SK-N-SH treated with all-trans-retinoic acid at 6 μM for 48 hours (cell line): ENCODE data around the gene TAOK2.

Experiments
- ARNTL ChIP-seq: fragments of 450-650 bp; formaldehyde crosslinking; IDR thresholded peaks from 2 replicates; pipeline ENCODE4 v1.5.0; 2020; ENCODE audit warnings: low read depth, mild to moderate bottlenecking, moderate library complexity, borderline replicate concordance
- BACH2 ChIP-seq: fragments of 250-450 bp; sonication (Bioruptor Pico); IDR thresholded peaks from 2 replicates; pipeline ENCODE4 v1.9.0; 2021; ENCODE audit warnings: mild to moderate bottlenecking, borderline replicate concordance
- CSDC2 ChIP-seq: fragments of 250-450 bp; sonication (Bioruptor Pico); IDR thresholded peaks from 2 replicates; pipeline ENCODE4 v1.5.0; 2020; ENCODE audit warnings: mild to moderate bottlenecking, moderate library complexity
- ISL1 ChIP-seq: fragments of 250-450 bp; sonication (Bioruptor Pico); IDR thresholded peaks from 2 replicates; pipeline ENCODE4 v2.1.2; 2022; ENCODE audit warnings: mild to moderate bottlenecking, moderate library complexity
- PPARA ChIP-seq: fragments of 250-450 bp; sonication (Bioruptor Pico); IDR thresholded peaks from 2 replicates; pipeline ENCODE4 v1.5.0; 2020; ENCODE audit warnings: mild to moderate bottlenecking, borderline replicate concordance
- RARB ChIP-seq: fragments of 250-450 bp; sonication (Bioruptor Pico); IDR thresholded peaks from 2 replicates; pipeline ENCODE4 v1.8.0; 2021; ENCODE audit warnings: mild to moderate bottlenecking, moderate library complexity
- TCF4 ChIP-seq: fragments of 250-450 bp; sonication (Bioruptor Pico); IDR thresholded peaks from 2 replicates; pipeline ENCODE4 v1.8.0; 2021; ENCODE audit warnings: mild to moderate bottlenecking, moderate library complexity, borderline replicate concordance
- ZFP30 ChIP-seq: fragments of 450-650 bp; formaldehyde crosslinking; IDR thresholded peaks from 2 replicates; pipeline ENCODE4 v1.5.0; 2022; ENCODE audit warnings: mild to moderate bottlenecking, moderate library complexity
- ZNF565 ChIP-seq: fragments of 450-650 bp; formaldehyde crosslinking; conservative IDR thresholded peaks from 2 replicates; pipeline ENCODE4 v1.5.0; 2020; ENCODE audit warnings: low read depth, mild to moderate bottlenecking, moderate library complexity
- ZNF70 ChIP-seq: fragments of 450-650 bp; formaldehyde crosslinking; IDR thresholded peaks from 2 replicates; pipeline ENCODE4 v1.5.0; 2020; ENCODE audit warnings: mild to moderate bottlenecking, moderate library complexity
- TF ChIP-seq, protein P1 (sequence below): fragments of 250-450 bp; sonication (Bioruptor Pico); IDR thresholded peaks from 2 replicates; pipeline ENCODE4 v1.8.0; 2020; ENCODE audit warnings: mild to moderate bottlenecking, moderate library complexity, borderline replicate concordance
- TF ChIP-seq, protein P2 (sequence below): fragments of 250-450 bp; sonication (Bioruptor Pico); IDR thresholded peaks from 2 replicates; pipeline ENCODE4 v1.5.0; 2020; ENCODE audit warnings: mild to moderate bottlenecking, moderate library complexity
- TF ChIP-seq, protein P3 (sequence below): fragments of 250-450 bp; sonication (Bioruptor Pico); IDR thresholded peaks from 2 replicates; pipeline ENCODE4 v1.8.0; 2021; ENCODE audit warnings: low read depth, mild to moderate bottlenecking, moderate library complexity, borderline replicate concordance

DNA sequence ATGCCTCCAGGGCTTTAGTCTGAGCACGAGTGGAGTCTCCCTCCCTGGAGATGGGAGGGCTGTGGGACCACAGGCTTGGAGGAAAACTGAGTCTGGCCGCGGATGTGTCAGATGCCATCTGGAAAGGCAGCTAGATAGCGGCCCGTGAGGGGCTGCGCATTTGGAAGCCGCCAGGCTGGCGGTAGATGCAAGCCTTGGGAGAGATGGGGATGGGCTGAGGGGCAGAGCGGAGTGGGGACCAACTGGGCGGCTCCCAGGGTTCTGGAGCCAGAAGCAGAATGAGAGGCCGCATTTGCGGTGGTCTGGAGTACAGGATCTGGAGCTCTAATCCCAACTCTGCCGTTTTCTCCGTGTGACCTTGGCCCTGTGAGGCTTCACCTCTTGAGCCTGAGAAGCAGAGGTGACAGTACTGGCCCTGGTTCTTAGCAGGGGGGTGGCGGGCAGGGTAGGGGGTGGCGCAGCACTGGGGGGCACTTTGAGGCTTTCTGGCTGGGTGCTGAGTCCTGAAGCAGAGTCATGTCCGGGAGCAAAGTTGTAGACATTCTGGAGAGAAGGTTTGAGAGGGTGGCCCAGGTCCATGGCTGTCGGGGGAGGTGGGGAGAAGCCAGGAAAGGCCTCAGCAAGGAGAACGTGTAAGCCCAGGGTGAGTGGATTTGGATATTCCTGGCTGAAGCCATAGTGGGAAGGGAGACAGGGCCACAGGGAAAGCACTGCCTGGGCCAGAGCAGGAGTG is 29.1 kb downstream of the TAOK2 start:
- TF ChIP-seq ZNF70 (CRISPR knock-in tag) (no peak), CSDC2 (CRISPR knock-in tag) (no peak), ARNTL (no peak), ZFP30 (CRISPR knock-in tag) (no peak), PPARA (CRISPR knock-in tag) (no peak), BACH2 (CRISPR knock-in tag) (no peak), ZNF565 (CRISPR knock-in tag) (no peak), ISL1 (no peak), RARB (no peak), TCF4 (CRISPR knock-in tag) (no peak)
- TF ChIP-seq, protein P1, sequence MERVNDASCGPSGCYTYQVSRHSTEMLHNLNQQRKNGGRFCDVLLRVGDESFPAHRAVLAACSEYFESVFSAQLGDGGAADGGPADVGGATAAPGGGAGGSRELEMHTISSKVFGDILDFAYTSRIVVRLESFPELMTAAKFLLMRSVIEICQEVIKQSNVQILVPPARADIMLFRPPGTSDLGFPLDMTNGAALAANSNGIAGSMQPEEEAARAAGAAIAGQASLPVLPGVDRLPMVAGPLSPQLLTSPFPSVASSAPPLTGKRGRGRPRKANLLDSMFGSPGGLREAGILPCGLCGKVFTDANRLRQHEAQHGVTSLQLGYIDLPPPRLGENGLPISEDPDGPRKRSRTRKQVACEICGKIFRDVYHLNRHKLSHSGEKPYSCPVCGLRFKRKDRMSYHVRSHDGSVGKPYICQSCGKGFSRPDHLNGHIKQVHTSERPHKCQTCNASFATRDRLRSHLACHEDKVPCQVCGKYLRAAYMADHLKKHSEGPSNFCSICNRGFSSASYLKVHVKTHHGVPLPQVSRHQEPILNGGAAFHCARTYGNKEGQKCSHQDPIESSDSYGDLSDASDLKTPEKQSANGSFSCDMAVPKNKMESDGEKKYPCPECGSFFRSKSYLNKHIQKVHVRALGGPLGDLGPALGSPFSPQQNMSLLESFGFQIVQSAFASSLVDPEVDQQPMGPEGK (CRISPR knock-in tag) = no peak
- TF ChIP-seq, protein P2, sequence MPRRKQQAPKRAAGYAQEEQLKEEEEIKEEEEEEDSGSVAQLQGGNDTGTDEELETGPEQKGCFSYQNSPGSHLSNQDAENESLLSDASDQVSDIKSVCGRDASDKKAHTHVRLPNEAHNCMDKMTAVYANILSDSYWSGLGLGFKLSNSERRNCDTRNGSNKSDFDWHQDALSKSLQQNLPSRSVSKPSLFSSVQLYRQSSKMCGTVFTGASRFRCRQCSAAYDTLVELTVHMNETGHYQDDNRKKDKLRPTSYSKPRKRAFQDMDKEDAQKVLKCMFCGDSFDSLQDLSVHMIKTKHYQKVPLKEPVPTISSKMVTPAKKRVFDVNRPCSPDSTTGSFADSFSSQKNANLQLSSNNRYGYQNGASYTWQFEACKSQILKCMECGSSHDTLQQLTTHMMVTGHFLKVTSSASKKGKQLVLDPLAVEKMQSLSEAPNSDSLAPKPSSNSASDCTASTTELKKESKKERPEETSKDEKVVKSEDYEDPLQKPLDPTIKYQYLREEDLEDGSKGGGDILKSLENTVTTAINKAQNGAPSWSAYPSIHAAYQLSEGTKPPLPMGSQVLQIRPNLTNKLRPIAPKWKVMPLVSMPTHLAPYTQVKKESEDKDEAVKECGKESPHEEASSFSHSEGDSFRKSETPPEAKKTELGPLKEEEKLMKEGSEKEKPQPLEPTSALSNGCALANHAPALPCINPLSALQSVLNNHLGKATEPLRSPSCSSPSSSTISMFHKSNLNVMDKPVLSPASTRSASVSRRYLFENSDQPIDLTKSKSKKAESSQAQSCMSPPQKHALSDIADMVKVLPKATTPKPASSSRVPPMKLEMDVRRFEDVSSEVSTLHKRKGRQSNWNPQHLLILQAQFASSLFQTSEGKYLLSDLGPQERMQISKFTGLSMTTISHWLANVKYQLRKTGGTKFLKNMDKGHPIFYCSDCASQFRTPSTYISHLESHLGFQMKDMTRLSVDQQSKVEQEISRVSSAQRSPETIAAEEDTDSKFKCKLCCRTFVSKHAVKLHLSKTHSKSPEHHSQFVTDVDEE = no peak
- TF ChIP-seq, protein P3, sequence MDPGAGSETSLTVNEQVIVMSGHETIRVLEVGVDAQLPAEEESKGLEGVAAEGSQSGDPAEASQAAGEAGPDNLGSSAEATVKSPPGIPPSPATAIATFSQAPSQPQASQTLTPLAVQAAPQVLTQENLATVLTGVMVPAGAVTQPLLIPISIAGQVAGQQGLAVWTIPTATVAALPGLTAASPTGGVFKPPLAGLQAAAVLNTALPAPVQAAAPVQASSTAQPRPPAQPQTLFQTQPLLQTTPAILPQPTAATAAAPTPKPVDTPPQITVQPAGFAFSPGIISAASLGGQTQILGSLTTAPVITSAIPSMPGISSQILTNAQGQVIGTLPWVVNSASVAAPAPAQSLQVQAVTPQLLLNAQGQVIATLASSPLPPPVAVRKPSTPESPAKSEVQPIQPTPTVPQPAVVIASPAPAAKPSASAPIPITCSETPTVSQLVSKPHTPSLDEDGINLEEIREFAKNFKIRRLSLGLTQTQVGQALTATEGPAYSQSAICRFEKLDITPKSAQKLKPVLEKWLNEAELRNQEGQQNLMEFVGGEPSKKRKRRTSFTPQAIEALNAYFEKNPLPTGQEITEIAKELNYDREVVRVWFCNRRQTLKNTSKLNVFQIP (CRISPR knock-in tag) = no peak
